ENCODE data around the gene ATXN7L3.

DNA sequence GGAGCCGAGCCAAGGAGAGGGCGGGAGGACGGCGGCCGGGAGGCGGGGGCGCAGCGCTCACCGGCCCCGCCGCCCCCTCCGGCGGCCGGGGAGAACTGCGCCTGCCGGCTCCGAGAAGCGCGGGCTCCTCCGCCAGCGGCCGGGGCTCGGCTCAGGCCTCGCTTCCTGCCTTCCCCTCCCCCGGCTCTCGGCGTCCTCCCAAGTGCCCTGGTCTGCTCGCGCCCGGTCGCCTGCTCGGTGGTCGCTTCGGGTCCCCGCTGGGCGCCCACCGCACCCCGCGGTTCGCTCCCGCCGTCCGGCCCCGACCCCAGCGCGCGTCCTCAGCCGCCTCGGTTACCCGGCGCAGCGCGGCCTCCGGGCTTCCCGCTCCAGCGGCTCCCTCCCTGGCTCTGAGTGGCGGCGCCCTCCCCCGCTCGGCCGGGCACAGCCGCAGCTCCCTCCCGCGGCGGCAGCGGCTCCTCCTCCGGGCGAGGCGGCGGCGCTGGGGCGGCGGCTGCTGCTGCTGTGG is 19.5 kb upstream of the ATXN7L3 start:
- TF ChIP-seq CTCF (IDR thresholded peaks at IDR 0.05 in 2 of 3, conservative IDR thresholded peaks at IDR 0.05 in 1 of 3; ENCODE audit: control insufficient read depth in 2 of 3, extremely low read depth in 1 of 3, insufficient read depth in 1 of 3, low read depth in 3 of 3, low read length in 3 of 3) (peak; percentile 40 to 49 (median 46); a peak in 5 of 6 replicates), YY1 (IDR thresholded peaks at IDR 0.05; ENCODE audit: low read depth, low read length) (peak; percentile 68; the same call in 1 of the 2 replicates)
